Mesenteric fat pad (tissue), 1 donor: ENCODE results near the gene PASK. TPM values are rescaled to one million over a fixed set of nuclear protein-coding genes. Genes with fewer than 3 reads are reported as not detected.
"Not testable (repeated sequence)": the region's sequence is repeated elsewhere in the genome, so short reads cannot be mapped to it uniquely, and the experiment has no call there.

ENCODE experiments used
- DNase-seq: peaks from one replicate; pipeline ENCODE4 v3.0.0-alpha.2; 2020; ENCODE audit warnings: low spot score
- long read RNA-seq: library from polyadenylated mRNA; unstranded; transcript quantifications from one replicate; pipeline ENCODE4 v2.0.0, GENCODE V29; 2020
- total RNA-seq: library from RNA; stranded (reverse); fragmentation: NEBNext Ultra II Directional; extraction: Animal tissue kit (Norgen Biotek cat#: 25700); gene quantifications from one replicate; pipeline ENCODE4 v1.2.1, GENCODE V29; 2021
- donor health status: DM: yes; HTN: yes; CAD: no.

Gene PASK
- 6.4 TPM for total RNA-seq
- long read RNA-seq, partial matches to known transcripts = 2 of 4 reads
- long read RNA-seq, other reads (novel, unspliced or antisense) = 2 of 4 reads

- peak; percentile 95 for DNase-seq
These were observed at the start of gene PASK for GRCh38 chr2:241148891-241149674. TSS of gene PASK (minus strand) at chr2:241149472. CDS start at chr2:241143032, 6,440 bp downstream.

GRCh38 chr2:241198381-241199279 is 49.4 kb upstream of the PASK start:
- DNase-seq = no peak

DNA sequence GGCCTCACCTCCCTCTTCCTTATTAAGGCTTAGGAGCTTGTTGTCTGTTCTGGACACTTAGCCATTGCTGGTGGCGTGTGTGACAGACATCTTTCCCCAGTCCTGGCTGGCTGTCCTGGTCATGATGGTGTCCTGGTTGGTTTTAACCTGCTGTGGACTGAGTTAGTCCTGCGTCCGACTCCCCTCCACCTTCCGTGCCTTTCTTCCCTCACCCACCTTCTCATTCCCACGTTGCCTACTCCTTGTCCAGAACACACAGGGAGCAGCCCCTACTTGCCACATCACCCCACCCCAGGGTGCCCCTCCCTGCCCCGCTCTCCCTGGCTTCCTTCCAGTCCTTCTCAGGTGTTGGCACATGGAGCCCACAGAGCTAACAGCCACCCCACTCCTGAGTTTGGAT is 48.7 kb upstream of the PASK start:
- DNase-seq = no peak

DNA sequence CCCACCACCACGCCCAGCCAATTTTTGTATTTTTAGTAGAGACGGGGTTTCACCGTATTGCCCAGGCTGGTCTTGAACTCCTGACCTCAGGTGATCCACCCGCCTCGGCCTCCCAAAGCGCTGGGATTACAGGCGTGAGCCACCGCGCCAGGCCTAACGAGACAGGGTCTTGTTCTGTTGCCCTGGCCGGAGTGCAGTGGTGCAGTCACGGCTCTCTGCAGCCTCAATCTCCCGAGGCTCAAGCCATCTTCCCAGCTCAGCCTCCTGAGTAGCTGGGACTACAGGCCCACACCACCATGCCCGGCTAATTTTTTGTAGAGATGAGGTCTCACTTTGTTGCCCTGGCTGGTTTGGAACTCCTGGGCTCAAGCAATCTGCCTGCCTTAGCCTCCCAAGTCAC is 48.0 kb upstream of the PASK start:
- not testable (repeated sequence) for DNase-seq

- no peak for DNase-seq
These were observed 46.3 kb upstream of the PASK start for GRCh38 chr2:241195506-241196130.

DNA sequence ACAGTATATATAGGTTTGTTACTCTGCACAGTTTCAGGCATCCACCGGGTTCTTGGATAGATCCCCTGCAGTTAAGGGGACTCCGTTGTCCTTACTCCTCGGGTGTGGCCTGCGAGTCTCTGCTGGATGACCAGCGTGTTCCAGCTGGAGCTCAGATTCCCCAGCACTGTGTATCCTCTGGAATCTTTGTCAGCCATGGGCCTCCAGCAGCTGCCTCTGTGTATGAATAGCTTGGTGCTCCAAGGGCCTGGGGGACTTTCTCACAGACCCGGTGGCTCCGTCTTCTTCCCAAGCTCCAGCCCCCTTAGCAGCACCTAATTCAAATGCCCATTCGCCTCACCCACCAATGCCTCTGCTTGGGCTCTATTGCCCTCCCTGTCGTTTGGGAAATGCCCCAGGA is 45.5 kb upstream of the PASK start:
- DNase-seq = no peak

DNA sequence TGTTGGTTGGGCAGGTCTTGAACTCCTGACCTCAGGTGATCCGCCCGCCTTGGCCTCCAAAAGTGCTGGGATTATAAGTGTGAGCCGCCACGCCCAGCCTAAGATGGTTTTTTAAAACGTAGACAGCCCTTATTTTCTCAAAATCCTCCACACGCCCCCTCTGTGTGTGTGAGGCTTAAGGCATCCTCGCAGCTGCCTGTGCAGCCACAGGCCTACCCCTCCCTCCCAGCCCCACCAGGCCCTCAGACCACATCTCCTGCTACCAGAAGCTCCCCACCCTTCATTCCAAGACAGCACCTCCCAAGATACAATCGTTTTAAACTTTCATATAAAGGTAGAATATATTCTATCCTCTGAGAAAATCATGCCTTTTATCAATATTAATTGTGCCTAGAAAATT is 44.0 kb upstream of the PASK start:
- DNase-seq = no peak

DNA sequence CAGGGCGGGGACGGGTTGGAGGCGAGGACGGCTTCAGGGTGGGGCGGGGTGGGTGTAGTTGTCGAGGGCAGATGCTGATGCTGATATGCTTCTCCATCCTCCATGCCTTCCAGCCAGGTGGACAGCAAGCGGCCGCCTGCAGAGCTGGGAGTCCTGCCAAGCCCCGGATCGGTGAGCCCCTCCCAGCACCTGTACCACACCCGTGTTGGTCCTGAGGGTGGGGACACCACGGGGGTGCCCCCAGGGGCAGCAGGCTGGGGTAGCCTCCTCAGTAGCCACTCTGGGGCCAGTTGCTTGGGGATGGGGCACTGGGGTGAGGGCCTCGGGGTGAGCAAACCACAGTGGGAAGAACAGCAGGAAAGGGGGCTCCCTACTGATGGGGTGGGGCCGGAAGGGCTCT is 41.8 kb upstream of the PASK start:
- DNase-seq = no peak

- no peak for DNase-seq
These were observed 41.2 kb upstream of the PASK start for GRCh38 chr2:241190291-241190981.

GRCh38 chr2:241189856-241190201 is 40.6 kb upstream of the PASK start:
- DNase-seq = no peak

DNA sequence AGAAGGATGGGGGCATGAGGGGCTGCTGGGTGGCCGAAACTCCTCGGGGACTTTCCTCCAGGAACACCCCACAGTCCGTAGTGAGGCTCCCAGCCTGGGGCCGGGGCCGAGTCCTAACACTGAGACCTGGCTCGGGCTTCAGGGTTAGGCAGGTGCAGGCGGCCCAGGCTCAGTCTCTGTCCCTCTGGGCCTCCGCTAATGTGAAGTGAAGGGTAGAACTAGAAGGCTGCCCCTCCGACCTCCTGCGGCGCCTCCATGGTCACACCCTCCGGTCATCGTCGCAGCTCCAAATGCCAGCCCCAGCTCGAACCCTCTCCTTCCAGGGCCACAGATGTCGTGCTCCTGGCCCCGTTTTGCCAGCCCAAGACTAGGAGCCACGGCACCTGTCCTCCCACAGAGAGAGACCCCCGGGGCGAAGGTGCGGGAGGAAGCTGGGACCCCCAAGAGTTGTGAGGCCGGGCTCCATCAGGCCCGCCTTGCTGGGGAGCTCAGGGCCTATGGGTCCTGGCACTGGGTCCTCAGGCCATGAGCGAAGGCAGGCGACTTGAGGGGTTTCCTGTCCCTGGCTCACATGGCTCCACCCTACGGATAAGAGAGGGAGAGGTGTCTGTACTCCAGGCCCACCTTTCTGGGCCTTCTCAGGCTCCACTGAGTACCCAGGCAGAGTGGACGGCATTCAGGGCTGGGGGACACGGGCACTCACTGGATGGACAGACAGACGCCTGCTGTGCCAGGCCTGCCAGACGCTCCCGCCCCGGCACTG is 40.0 kb upstream of the PASK start:
- no peak for DNase-seq

DNA sequence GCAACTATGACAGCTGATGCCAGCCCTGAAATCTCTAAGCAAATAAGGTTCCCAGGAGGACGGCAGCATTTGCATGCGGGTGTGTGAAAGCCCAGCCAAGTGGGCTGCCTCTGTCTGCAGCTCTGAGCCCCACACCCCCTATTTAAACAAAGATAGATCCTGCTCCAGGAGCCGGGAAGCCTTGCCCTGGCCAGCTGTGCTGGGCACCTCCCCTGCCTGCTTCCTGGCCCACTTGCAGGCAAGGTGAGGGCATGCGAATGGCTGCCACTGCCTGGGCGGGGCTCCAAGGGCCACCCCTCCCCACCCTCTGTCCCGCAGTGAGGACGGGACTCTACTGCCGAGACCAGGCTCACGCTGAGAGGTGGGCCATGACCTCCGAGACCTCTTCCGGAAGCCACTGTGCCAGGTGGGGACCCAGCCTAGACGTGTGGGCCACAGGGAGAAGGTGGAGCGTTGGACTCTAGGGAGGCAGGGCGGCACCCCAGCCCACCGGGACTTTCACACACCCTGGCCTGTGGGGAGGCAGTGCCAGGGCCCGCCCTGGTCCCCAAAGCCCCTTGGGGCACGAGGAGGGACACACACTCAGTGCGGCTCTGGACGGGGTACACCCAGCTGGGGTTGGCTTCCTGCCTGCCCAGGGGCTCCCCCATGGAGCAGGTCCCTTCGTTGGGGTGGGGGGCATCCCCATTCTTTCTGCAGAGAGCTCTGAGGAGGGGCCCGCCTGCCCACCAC is 39.3 kb upstream of the PASK start, which contains the start of gene ANO7:
Gene ANO7 (plus strand): TSS at position 317 of the 732 bp plus-strand sequence. CDS start 1,387 bp downstream, outside the sequence.
- DNase-seq = no peak

- no peak for DNase-seq
These were observed 38.6 kb upstream of the PASK start for GRCh38 chr2:241187918-241188234.

DNA sequence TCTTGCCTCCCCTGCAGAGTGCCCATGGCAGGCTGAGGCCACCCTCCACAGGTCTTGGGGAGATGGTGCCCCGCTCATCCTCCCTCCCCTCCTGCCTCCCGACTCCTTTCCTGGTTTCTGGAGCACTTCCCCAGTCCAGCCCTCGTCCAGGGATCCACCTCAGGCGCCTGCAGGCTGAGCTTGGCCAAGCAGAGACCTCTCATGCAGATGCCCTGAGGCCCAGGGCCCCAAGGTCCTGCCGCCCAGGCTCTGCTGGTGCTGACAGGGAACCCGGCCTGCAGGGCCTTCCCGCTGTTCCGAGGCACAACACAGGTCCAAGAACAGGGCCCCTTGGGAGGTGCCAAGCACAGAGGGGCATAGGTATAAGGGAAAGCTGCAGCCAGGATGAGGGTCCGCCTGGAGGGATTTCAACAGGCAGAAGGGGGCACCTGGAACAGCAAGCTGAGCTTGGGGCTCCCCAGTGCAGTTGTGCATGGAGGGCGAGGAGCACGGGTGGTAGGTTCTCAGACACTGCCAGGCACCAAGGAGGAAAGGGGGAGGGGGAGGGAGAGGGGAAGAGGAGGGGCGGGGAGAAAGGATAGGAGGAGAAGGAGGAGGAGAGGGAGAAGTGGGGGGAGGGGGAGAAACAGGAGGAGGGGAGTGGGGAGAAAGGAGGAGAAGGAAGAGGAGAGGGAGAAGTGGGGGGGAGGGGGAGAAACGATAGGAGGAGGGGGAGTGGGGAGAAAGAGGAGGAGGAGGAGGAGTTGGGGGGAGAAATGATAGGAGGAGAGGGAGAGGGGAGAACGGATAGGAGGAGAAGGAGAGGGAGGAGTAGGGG is 38.0 kb upstream of the PASK start:
- no peak for DNase-seq

- no peak for DNase-seq
These were observed 36.7 kb upstream of the PASK start for GRCh38 chr2:241185961-241186360.

- no peak for DNase-seq
These were observed 35.6 kb upstream of the PASK start for GRCh38 chr2:241184901-241185300.

GRCh38 chr2:241183221-241183620 is 33.9 kb upstream of the PASK start:
- no peak for DNase-seq

GRCh38 chr2:241182531-241183133 is 33.4 kb upstream of the PASK start:
- DNase-seq = no peak
